IMR-90 (cell line): ENCODE results near the gene AUTS2.

Source experiments
- CHD1 ChIP-seq: IDR thresholded peaks from 2 replicates; pipeline ENCODE4 v1.6.1; 2012; ENCODE audit warnings: low read depth, low read length, improper control_type of control experiment
- CTCF ChIP-seq: conservative IDR thresholded peaks from 2 replicates; pipeline ENCODE4 v1.5.1; 2012; ENCODE audit warnings: mild to moderate bottlenecking, low read depth, low read length, improper control_type of control experiment
- MAFK ChIP-seq: IDR thresholded peaks from 2 replicates; pipeline ENCODE4 v1.6.1; 2012; ENCODE audit warnings: low read depth, low read length, improper control_type of control experiment
- MAZ ChIP-seq: IDR thresholded peaks from 2 replicates; pipeline ENCODE4 v1.6.1; 2012; ENCODE audit warnings: low read depth, mild to moderate bottlenecking, low read length, improper control_type of control experiment, moderate library complexity, borderline replicate concordance
- MXI1 ChIP-seq: IDR thresholded peaks from 2 replicates; pipeline ENCODE4 v1.6.1; 2012; ENCODE audit warnings: low read depth, mild to moderate bottlenecking, low read length, moderate library complexity, borderline replicate concordance
- POLR2A ChIP-seq: IDR thresholded peaks from 2 replicates; pipeline ENCODE4 v1.6.1; 2012; ENCODE audit warnings: mild to moderate bottlenecking, low read depth, low read length
- RAD21 ChIP-seq: IDR thresholded peaks from 2 replicates; pipeline ENCODE4 v1.6.1; 2012; ENCODE audit warnings: low read length, improper control_type of control experiment
- USF2 ChIP-seq: fragments of 150-350 bp; IDR thresholded peaks from 2 replicates; pipeline ENCODE4 v1.6.1; 2017; ENCODE audit warnings: mild to moderate bottlenecking, antibody characterized with exemption, low read length, low read depth

- TF ChIP-seq CTCF (no peak), POLR2A (no peak), RAD21 (no peak), USF2 (no peak), CHD1 (no peak), MAFK (no peak), MAZ (no peak), MXI1 (no peak)
These were observed 89.6 kb downstream of the AUTS2 start for GRCh38 chr7:69687739-69688433.
